ENCODE measurements around the gene DNM2. TPM values are rescaled to one million over a fixed set of nuclear protein-coding genes. Genes with fewer than 3 reads are reported as not detected.

The DNM2 gene
- total RNA-seq, 1 donor from 2014 or later = 280 TPM

GRCh38 chr19:10686661-10687517 lies 31.0 kb upstream of the DNM2 start:
- DNase-seq (no peak), ATAC-seq (no peak)
- Histone ChIP-seq H3K36me3 (peaks cover 100% of the 10 kb centered on the region), H3K9me3 (no peaks in the 10 kb centered on the region), H3K4me3 (no peak overlapping the region), H3K27ac (no peak overlapping the region), H3K27me3 (no peaks in the 10 kb centered on the region), H3K4me1 (no peaks in the 10 kb centered on the region)
- TF ChIP-seq CTCF (IDR thresholded peaks at IDR 0.05) = no peak
- intact Hi-C loops (cut with DNase I) = no loop called here

- no peak for ATAC-seq
- no peaks in the 10 kb centered on the region for H3K27me3 ChIP-seq
- intact Hi-C loops (cut with DNase I) = no loop called here
These were observed 30.2 kb upstream of the DNM2 start for GRCh38 chr19:10687518-10688288.

GRCh38 chr19:10688545-10689280 lies 29.2 kb upstream of the DNM2 start:
- intact Hi-C loops (cut with DNase I) = no loop called here
- Histone ChIP-seq H3K36me3 (peaks cover 87% of the 10 kb centered on the region), H3K4me1 (no peaks in the 10 kb centered on the region), H3K9me3 (no peaks in the 10 kb centered on the region), H3K4me3 (no peak overlapping the region), H3K27ac (no peak overlapping the region), H3K27me3 (no peaks in the 10 kb centered on the region)
- TF ChIP-seq CTCF (IDR thresholded peaks at IDR 0.05) = no peak
- DNase-seq = no peak
- no peak for ATAC-seq

More at GRCh38 chr19:10687518-10688288, 30.2 kb upstream of the DNM2 start:
- Histone ChIP-seq H3K4me3 (no peak overlapping the region), H3K4me1 (no peaks in the 10 kb centered on the region), H3K9me3 (no peaks in the 10 kb centered on the region), H3K27ac (no peak overlapping the region), H3K36me3 (peaks cover 97% of the 10 kb centered on the region)
- no peak for DNase-seq
- TF ChIP-seq CTCF (IDR thresholded peaks at IDR 0.05) = no peak

- peaks cover 71% of the 10 kb centered on the region for H3K36me3 ChIP-seq
- no peaks in the 10 kb centered on the region for H3K9me3 ChIP-seq
- intact Hi-C loops (cut with DNase I) = no loop called here
- ATAC-seq = no peak
- no peak for DNase-seq
- peaks cover 3% of the 10 kb centered on the region for H3K4me1 ChIP-seq
- no peaks in the 10 kb centered on the region for H3K27me3 ChIP-seq
- no peak for TF ChIP-seq CTCF (IDR thresholded peaks at IDR 0.05)
- H3K27ac ChIP-seq = no peak overlapping the region
- no peak overlapping the region for H3K4me3 ChIP-seq
These were observed 27.5 kb upstream of the DNM2 start for GRCh38 chr19:10690341-10690781.

GRCh38 chr19:10691178-10691881 lies 26.5 kb upstream of the DNM2 start:
- H3K27me3 ChIP-seq = no peaks in the 10 kb centered on the region
- no peak for TF ChIP-seq CTCF (IDR thresholded peaks at IDR 0.05)
- no peak for ATAC-seq
- H3K27ac ChIP-seq = no peak overlapping the region
- H3K4me3 ChIP-seq = no peak overlapping the region
- peaks cover 7% of the 10 kb centered on the region for H3K4me1 ChIP-seq
- no peaks in the 10 kb centered on the region for H3K9me3 ChIP-seq
- peaks cover 61% of the 10 kb centered on the region for H3K36me3 ChIP-seq
- DNase-seq = no peak
- intact Hi-C loops (cut with DNase I) = no loop called here
